GM12891 (cell line): Measurements from ENCODE around the gene NEMP2.

Experiments
- PAX5 ChIP-seq: IDR thresholded peaks from 2 replicates; pipeline ENCODE4 v1.6.1; 2011; ENCODE audit warnings: low read length, moderate library complexity, mild to moderate bottlenecking; ENCODE audit not compliant: insufficient read depth, severe bottlenecking
- POLR2A ChIP-seq: IDR thresholded peaks from 2 replicates; pipeline ENCODE4 v1.6.1; 2011; ENCODE audit warnings: low read depth, low read length, control low read depth
- POLR2AphosphoS5 ChIP-seq: IDR thresholded peaks from 2 replicates; pipeline ENCODE4 v1.6.1; 2011; ENCODE audit warnings: low read depth, low read length, control low read depth
- SPI1 ChIP-seq: IDR thresholded peaks from 2 replicates; pipeline ENCODE4 v1.6.1; 2011; ENCODE audit warnings: low read depth, low read length, control low read depth
- TAF1 ChIP-seq: IDR thresholded peaks from 2 replicates; pipeline ENCODE4 v1.6.1; 2011; ENCODE audit warnings: low read depth, low read length, control low read depth

- TF ChIP-seq TAF1 (no peak), POLR2A (no peak), POLR2AphosphoS5 (no peak), SPI1 (no peak), PAX5 (no peak)
These were observed 1.9 kb downstream of the NEMP2 start for GRCh38 chr2:190532581-190532980.
